Urinary bladder (tissue), 4 donors: ENCODE results near the gene UNC5B. TPM values are rescaled to one million over a fixed set of nuclear protein-coding genes. Genes with fewer than 3 reads are reported as not detected.

Source experiments
- DNase-seq: peaks from one replicate; pipeline ENCODE4 v3.0.0-alpha.2; 2015; ENCODE audit errors: extremely low spot score
- H3K27ac ChIP-seq: one replicate; pipeline ENCODE4 v1.5.1; 2013; ENCODE audit warnings: low read depth, mild to moderate bottlenecking, moderate library complexity
- H3K36me3 ChIP-seq: one replicate; pipeline ENCODE4 v1.6.1; 2013; ENCODE audit warnings: mild to moderate bottlenecking, moderate library complexity; ENCODE audit not compliant: insufficient read depth
- H3K4me1 ChIP-seq: one replicate; pipeline ENCODE4 v1.6.1; 2013; ENCODE audit warnings: mild to moderate bottlenecking, moderate library complexity; ENCODE audit not compliant: insufficient read depth
- H3K4me3 ChIP-seq: one replicate; pipeline ENCODE4 v1.5.1; 2013; ENCODE audit warnings: low read depth, low read length
- whole genome bisulfite sequencing: extraction: QIAGEN DNeasy Blood & Tissue Kit; methylation state at CpG from one replicate; pipeline ENCODE4 v1.1.7; 2013; 5-methylcytosine and 5-hydroxymethylcytosine counted together
- polyA plus RNA-seq: library from polyadenylated mRNA; stranded (reverse); fragments of 200-250 nt; gene quantifications from one replicate; pipeline ENCODE4 v1.2.3, GENCODE V29; 2013
- total RNA-seq: library from RNA; depleted of rRNA; stranded (reverse); fragments of >200 nt; gene quantifications from one replicate; pipeline ENCODE4 v1.2.3, GENCODE V29; 2014
- donor health status: healthy with polysubstance abuse.
- donor health status: healthy.

The UNC5B gene
- total and polyA plus RNA-seq, 2 donors = 10.1 to 12.8 TPM

DNA sequence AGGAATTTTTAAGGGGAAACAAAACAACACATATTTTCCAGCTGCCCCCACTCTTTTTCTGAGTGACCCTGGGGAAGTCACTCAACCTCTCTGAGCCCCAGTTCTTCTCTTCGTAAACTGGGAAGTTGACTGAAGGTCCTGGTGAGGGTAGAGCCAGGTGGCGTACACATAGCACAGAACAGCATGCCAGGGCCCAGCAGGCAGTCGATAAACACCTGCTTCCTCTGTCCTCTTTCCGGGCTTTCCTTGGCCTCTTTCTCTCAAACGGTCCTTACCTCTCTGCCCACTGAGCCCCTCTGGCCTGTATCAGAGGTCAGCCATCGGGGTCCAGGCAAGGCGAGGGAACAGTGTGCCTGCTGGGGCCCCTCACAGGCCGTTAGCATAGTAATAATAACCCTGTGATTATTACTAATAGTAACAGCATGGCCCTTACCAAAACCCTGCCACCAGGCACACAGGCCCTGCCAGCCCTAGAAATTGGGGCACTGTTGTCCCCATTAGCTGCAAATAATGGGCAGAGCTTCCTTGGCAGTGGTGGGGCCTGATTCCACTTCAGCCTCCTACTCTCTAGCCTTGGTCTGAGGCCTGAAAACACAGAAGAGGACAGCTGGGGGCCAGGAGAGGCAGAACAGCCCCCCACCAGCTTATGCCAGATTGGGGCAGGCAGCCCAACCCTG lies 69.4 kb downstream of the UNC5B start:
- H3K4me1 ChIP-seq = no peaks in the 10 kb centered on the region
- DNase-seq = no peak
- no peak overlapping the region for H3K4me3 ChIP-seq
- whole genome bisulfite sequencing = 82% methylated on average over 8 of the region's 8 CpGs
- no peak overlapping the region for H3K27ac ChIP-seq
- no peaks in the 10 kb centered on the region for H3K36me3 ChIP-seq

DNA sequence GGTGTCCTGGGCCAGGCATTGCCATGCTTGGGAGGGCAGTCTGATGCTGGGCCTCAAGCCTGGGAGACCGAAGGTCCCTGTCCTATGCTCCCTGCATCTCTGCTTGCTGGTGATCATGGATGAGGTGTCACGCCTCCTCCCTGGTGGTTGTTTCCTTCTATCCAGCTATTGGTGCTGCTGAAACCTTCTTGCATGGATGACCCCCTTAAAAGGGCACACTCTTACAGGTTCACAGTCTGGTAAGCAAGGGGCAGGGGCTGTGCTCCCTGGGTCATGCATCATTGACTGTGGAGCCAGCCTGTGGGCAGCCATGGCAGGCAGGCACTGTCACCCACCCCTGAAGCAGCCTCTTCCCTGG lies 69.9 kb downstream of the UNC5B start:
- H3K4me1 ChIP-seq = no peaks in the 10 kb centered on the region
- H3K36me3 ChIP-seq = no peaks in the 10 kb centered on the region
- H3K4me3 ChIP-seq = no peak overlapping the region
- WGBS = 90% methylated on average over 2 of the region's 2 CpGs
- no peak overlapping the region for H3K27ac ChIP-seq
- DNase-seq = no peak

DNA sequence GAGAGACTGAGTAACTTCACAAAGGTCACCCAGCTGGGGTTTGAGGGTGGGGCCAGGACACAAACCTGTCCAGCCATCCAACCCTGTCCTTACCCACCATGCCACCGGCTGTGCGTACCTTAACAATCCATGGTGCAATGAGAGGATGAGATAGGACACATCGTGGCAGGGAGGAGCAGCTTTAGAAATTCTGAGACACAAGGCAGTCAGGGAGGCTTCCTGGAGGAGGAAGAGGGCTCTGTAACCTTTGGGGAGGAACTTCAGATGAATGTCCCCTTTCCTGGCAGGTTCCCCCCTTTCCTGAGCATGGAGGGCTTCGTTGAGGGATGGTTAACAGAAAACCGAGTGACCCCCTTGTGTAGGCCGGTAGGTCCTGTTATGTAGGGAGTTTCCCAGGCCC lies 71.0 kb downstream of the UNC5B start:
- Histone ChIP-seq H3K4me3 (no peak overlapping the region), H3K4me1 (no peaks in the 10 kb centered on the region), H3K36me3 (no peaks in the 10 kb centered on the region), H3K27ac (no peak overlapping the region)
- WGBS = 91% methylated on average over 6 of the region's 6 CpGs
- no peak for DNase-seq

DNA sequence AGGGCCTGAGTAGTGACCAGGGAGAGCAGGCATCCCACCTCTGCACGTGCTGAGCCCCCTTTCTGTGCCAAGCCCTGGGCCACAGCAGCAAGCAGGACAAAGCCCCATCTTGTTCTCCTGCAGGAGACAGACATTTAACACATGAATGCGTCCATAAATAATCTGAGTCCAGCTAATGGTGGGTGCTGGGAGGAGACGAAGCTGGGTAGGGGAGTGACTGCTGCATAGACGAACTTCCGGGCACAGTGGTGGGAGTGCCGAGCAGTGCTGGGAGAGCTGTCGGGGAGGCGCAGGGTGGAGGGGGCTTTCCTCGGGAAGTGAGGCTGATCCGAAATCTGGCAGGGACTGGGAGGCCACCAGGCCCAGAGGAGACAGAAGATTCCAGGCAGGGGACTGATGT lies 71.5 kb downstream of the UNC5B start:
- 90% methylated on average over 10 of the region's 10 CpGs for WGBS
- no peaks in the 10 kb centered on the region for H3K4me1 ChIP-seq
- H3K4me3 ChIP-seq = no peak overlapping the region
- H3K27ac ChIP-seq = no peak overlapping the region
- DNase-seq = no peak
- H3K36me3 ChIP-seq = no peaks in the 10 kb centered on the region

DNA sequence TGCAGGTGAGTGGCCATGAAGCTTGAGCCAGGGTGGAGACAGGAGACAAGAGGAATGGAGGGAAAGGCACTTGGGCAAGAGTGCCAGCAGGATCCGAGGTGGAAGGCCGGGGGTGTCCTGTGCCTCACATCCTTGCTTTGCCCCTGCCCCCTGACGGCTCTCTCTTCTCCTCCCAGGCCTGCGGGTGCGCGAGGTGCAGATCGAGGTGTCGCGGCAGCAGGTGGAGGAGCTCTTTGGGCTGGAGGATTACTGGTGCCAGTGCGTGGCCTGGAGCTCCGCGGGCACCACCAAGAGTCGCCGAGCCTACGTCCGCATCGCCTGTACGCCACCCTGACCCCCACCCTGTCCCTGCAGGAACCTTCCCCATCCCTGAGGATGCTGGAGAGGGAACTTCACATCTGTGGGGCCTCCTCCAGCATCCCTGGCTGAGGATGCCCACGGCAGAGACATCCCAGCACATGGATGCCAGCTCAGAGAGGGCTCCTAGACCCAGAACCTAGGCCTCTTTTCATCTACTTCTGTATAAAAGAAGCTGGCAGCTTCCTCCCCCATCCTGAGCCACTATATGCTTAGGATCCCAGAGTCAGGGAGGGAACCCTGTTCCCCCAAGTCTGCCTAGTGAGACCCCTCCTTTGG lies 72.3 kb downstream of the UNC5B start:
- Histone ChIP-seq H3K4me1 (no peaks in the 10 kb centered on the region), H3K4me3 (no peak overlapping the region), H3K36me3 (no peaks in the 10 kb centered on the region), H3K27ac (no peak overlapping the region)
- WGBS = 88% methylated on average over 19 of the region's 19 CpGs
- no peak for DNase-seq

DNA sequence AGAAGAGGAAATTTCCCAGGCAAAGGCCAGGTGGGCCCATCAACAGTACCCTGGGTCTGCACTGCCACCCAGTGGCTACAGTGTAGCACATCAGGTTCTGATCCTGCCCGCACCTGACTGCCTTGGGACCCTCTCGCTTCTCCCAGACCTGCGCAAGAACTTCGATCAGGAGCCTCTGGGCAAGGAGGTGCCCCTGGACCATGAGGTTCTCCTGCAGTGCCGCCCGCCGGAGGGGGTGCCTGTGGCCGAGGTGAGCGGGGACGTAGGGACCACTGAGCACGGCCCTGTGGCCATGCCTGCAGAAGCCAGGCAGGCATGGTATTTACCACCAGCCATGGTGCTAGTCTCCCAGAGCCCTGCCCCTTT lies 72.8 kb downstream of the UNC5B start:
- H3K4me1 ChIP-seq = no peaks in the 10 kb centered on the region
- no peak for DNase-seq
- no peak overlapping the region for H3K27ac ChIP-seq
- H3K4me3 ChIP-seq = no peak overlapping the region
- H3K36me3 ChIP-seq = no peaks in the 10 kb centered on the region
- WGBS = 64% methylated on average over 11 of the region's 11 CpGs

DNA sequence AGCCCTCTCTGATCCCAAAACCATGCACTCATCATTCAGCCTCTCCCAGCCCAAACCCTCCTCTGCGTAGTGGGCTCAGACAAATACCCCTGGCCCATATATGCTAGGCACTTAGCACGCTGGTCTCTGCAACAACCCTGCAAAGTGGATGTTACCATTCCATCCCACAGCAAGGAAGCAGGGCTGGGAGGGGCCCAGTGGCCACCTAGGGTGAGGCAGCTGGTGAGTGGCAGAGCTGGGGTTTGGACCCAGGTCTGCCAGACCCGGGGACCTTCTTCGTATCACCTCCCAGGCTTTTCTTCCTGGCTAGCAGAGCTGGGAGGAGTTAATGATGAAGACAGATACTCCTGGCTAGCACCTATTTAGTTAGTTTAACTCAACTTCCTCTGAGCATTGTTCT lies 73.6 kb downstream of the UNC5B start:
- no peak overlapping the region for H3K4me3 ChIP-seq
- no peak for DNase-seq
- H3K36me3 ChIP-seq = no peaks in the 10 kb centered on the region
- WGBS = 90% methylated on average over 4 of the region's 4 CpGs
- no peaks in the 10 kb centered on the region for H3K4me1 ChIP-seq
- no peak overlapping the region for H3K27ac ChIP-seq

DNA sequence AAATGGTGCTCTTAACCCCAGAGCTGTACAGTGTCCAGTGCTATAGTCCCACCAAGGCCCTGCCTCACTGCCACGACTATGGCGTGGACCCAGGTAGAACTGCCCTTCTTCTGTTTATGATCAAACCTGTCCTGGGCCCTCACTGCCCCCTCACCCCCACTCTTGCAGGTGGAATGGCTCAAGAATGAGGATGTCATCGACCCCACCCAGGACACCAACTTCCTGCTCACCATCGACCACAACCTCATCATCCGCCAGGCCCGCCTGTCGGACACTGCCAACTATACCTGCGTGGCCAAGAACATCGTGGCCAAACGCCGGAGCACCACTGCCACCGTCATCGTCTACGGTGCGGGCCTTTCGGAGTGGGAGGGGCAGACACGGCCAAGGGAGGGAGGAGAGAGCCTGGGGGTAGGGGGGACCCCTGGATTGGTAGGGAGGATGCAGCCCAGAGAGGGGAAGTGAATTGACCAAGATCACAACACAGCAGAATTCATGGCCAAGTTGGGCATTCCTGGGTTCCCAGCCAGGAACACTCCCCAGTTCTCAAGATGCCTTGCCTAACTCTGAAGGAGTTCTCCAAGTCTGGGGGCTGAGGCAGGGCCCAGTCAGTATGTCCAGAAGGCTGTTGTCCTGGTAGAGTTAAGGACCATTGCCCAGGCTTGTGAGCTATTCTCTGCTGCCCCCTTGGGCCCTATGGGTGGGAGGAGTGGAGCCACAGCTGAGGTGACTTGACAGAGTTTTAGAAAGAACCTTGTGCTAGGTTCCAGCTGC lies 74.3 kb downstream of the UNC5B start:
- 93% methylated on average over 17 of the region's 17 CpGs for WGBS

DNA sequence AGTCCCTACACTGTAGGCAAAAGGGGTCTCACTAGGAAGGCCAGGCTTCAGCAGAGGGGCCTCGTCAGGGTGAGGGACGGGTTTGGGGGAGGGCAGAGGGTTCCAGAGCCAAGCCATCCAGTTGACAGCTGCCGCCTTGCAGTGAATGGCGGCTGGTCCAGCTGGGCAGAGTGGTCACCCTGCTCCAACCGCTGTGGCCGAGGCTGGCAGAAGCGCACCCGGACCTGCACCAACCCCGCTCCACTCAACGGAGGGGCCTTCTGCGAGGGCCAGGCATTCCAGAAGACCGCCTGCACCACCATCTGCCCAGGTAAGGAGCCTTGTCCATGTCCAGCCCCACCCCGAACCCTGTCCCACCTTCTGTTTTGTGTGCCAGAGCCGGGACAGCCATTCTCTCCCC lies 75.1 kb downstream of the UNC5B start:
- Histone ChIP-seq H3K36me3 (no peaks in the 10 kb centered on the region), H3K4me1 (no peaks in the 10 kb centered on the region), H3K4me3 (no peak overlapping the region), H3K27ac (no peak overlapping the region)
- 90% methylated on average over 14 of the region's 14 CpGs for WGBS
- no peak for DNase-seq

More for the DNA sequence above, 74.3 kb downstream of the UNC5B start:
- no peaks in the 10 kb centered on the region for H3K36me3 ChIP-seq
- no peaks in the 10 kb centered on the region for H3K4me1 ChIP-seq
- DNase-seq = no peak
- no peak overlapping the region for H3K4me3 ChIP-seq
- no peak overlapping the region for H3K27ac ChIP-seq

DNA sequence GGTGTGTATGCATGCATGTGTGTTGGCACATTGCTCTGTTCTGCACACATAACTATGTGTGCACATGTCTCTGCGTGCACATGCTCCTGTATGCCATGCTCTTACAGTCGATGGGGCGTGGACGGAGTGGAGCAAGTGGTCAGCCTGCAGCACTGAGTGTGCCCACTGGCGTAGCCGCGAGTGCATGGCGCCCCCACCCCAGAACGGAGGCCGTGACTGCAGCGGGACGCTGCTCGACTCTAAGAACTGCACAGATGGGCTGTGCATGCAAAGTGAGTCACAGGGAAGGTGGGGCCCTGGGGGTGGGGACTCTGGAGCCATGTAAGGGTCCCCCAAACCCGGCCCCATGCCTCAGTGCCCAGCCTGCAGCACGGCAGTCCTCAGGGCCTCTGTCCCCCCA lies 76.1 kb downstream of the UNC5B start:
- DNase-seq = no peak
- H3K27ac ChIP-seq = no peak overlapping the region
- no peaks in the 10 kb centered on the region for H3K36me3 ChIP-seq

DNA sequence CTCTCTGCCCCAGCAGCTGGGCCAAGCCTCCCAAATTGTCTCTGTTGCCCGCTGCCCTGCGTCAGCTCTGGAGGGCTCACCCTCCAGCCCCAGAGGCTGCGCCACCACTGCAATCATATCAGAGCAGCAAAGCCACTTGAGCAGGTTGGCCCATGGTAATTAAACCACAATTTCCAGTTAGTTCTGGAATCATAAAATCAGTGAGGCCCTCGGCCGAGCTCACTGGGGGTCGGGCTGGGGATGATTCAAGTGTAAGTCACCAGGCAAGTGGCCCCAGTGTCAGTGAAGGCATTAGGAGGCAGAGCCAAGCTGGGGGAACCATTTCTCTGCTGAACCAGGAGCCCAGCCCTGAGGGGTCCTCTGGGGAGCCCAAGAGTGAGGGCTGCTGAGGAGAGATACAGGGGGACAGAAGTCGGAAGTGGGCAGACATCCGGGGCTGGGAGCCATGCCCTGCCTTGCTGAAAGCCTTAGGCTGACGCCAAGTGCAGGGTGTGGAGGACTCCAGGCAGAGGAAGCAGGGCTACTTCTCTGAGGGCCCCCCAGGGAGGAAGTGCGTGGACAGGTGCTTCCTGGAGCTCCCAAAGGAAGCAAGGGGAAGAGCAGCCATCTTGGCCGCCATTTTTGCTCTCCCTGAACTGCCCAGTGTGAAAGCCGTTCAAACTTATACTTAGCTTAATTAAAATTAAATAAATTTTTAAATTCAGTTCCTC lies 77.2 kb downstream of the UNC5B start:
- 86% methylated on average over 12 of the region's 12 CpGs for WGBS
- no peak for DNase-seq
- Histone ChIP-seq H3K4me3 (no peak overlapping the region), H3K4me1 (no peaks in the 10 kb centered on the region), H3K27ac (no peak overlapping the region), H3K36me3 (no peaks in the 10 kb centered on the region)

More for the DNA sequence above, 76.1 kb downstream of the UNC5B start:
- Histone ChIP-seq H3K4me3 (no peak overlapping the region), H3K4me1 (no peaks in the 10 kb centered on the region)
- WGBS = 94% methylated on average over 15 of the region's 15 CpGs

DNA sequence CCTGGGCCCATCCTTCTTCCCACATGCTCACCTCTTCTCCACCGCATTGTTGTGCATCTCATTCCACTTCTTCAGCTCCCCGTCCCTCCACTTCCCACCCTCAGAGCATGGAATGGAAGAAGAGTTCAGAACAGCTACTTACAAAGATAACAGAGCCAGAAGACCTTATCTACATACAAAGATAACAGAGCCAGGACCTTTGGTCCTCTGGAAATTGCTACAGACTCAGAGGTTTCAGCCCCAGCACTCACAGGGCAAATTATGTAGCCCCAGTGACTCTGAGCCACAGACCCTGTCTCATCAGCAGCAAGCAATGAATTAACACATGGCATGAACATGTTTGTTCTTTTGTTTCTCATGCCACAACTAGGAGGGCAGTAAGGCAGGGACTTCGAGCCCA lies 78.0 kb downstream of the UNC5B start:
- DNase-seq = no peak
- Histone ChIP-seq H3K27ac (no peak overlapping the region), H3K36me3 (no peaks in the 10 kb centered on the region), H3K4me3 (no peak overlapping the region), H3K4me1 (no peaks in the 10 kb centered on the region)
- WGBS = 92% methylated on average over 3 of the region's 3 CpGs

DNA sequence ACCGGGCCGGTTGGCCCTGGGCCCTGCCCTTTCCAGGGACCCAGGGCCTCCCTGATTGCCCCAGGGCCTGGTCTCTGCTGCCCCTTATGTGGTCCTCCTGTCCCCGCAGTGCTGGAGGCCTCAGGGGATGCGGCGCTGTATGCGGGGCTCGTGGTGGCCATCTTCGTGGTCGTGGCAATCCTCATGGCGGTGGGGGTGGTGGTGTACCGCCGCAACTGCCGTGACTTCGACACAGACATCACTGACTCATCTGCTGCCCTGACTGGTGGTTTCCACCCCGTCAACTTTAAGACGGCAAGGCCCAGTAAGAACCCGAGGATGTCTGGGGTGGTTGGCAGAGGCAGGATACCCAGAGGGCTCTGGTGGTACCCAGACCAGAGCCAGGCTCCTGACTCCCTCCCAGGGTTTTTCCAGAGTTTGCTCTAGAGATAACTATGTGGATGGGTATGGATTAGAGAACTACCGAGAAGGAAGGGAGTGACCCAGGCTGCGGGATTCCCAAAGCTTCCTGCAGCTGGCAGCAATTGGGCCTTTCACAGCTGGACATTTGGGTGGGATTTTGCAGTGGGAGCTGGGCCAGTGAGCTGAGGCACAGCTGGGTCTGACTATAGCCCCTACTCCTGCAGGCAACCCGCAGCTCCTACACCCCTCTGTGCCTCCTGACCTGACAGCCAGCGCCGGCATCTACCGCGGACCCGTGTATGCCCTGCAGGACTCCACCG lies 78.6 kb downstream of the UNC5B start:
- no peak for DNase-seq
- 92% methylated on average over 26 of the region's 26 CpGs for WGBS
- no peaks in the 10 kb centered on the region for H3K36me3 ChIP-seq

More for the DNA sequence above, 78.6 kb downstream of the UNC5B start:
- H3K4me1 ChIP-seq = no peaks in the 10 kb centered on the region
- no peak overlapping the region for H3K4me3 ChIP-seq
- no peak overlapping the region for H3K27ac ChIP-seq
